PC-9 (cell line): Measurements from ENCODE around the gene MTR.

Experiments
- CTCF ChIP-seq: fragments of 200-600 bp; sonication (generic); conservative IDR thresholded peaks from 2 replicates; pipeline ENCODE4 v1.6.1; 2017; ENCODE audit warnings: mixed run types, antibody characterized with exemption, mild to moderate bottlenecking, moderate library complexity
- EZH2 ChIP-seq: fragments of 200-600 bp; sonication (generic); IDR thresholded peaks from 2 replicates; pipeline ENCODE4 v1.8.0; 2017; ENCODE audit warnings: antibody characterized with exemption, low read depth

DNA sequence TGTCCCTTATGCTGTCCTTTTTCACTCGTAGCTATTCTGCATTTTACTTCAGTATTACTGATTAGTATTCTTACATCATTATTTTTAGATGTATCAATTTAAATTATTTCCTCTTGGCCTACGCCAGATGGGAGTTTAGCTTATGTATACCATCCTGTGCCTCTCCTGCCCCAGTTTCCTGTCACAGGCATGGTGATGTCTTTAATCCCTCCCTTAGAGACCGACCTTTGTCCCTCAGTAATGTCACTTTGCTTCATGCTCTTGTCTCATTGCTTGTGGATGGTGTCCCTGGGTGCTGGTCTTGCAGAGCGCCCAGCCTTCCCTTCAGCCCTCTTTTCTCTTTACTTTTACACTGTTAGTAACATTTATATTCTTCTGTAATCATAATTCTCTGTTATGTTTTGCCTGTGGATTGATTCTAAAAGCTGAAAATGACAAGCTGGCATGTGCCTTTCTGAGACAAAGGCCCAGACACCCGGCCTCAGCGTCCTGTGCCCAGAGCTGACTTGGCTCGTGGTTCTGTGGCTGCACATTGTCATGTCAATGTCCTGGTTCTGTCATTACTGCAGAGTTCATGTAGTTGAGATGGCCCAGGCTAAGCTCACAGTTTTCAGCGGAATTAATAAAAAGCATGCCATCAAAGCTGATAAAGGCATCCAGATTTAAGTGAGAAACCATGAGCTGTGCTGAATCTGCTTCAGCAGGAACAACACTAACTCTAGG is 100.7 kb downstream of the MTR start:
- no peak for TF ChIP-seq EZH2
- TF ChIP-seq CTCF: no peak
